Articular chondrocyte of knee joint (primary cell): ENCODE measurements around the gene SASH1. TPM values are rescaled to one million over a fixed set of nuclear protein-coding genes. Genes with fewer than 3 reads are reported as not detected.

Source experiments
- small RNA-seq: library from RNA; depleted of rRNA; stranded (forward); fragments of <200 nt; gene quantifications from one replicate; pipeline ENCODE3, GENCODE V24; 2012
- total RNA-seq: library from RNA; depleted of rRNA; stranded (reverse); fragments of >200 nt; gene quantifications from 2 replicates; pipeline ENCODE4 v1.2.3, GENCODE V29; 2012

The SASH1 gene
- 145 and 149 TPM in 2 replicates for total RNA-seq

DNA sequence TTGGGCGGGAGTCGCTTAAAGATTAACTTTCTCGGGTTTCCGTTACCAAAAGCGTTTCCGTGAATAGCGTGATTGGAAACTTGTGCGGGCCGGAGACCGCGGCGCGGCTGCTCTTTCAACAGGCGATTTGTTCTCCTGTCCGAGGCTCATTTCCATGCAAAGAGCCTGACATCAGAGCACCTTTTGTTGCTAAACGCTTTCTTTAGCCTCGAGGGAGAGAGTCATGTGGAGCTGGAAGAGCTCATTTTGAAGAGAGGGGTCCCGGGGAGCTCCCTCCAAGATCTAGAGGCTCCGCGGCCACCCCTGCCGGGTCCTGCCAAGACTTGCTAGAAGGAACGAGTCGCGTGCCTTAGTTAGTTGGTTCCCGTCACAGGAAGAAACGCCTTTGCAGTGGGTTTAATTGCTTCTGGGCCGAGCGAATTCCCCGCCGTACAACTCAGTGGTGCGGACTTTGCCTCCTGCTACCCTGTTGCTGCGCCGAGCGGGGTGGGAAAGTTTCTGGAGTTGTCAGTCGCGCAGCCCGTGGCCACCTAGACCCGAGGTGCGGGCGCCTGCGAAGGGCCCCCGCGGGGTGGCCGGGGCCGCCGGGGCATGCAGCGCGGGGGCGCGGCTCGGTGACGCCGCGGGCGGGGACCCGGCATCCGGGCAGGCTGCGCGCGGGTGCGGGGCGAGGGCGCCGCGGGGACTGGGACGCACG, at the start of gene SASH1:
Gene SASH1 (plus strand): TSS at position 489 of the 697 bp plus-strand sequence. CDS start 230 bp downstream, outside the sequence.

Small RNA genes lying within 50 kb of the gene (small RNA-seq; reads per million reads assigned to genes)
- gene SNRPEP6: not detected
